Measurements from ENCODE around the gene CFLAR.
"Not testable (repeated sequence)": the region's sequence is repeated elsewhere in the genome, so short reads cannot be mapped to it uniquely, and the experiment has no call there.

Gene CFLAR

GRCh38 chr2:201137505-201138400, 21.8 kb downstream of the CFLAR start:
- TF ChIP-seq, protein P1, sequence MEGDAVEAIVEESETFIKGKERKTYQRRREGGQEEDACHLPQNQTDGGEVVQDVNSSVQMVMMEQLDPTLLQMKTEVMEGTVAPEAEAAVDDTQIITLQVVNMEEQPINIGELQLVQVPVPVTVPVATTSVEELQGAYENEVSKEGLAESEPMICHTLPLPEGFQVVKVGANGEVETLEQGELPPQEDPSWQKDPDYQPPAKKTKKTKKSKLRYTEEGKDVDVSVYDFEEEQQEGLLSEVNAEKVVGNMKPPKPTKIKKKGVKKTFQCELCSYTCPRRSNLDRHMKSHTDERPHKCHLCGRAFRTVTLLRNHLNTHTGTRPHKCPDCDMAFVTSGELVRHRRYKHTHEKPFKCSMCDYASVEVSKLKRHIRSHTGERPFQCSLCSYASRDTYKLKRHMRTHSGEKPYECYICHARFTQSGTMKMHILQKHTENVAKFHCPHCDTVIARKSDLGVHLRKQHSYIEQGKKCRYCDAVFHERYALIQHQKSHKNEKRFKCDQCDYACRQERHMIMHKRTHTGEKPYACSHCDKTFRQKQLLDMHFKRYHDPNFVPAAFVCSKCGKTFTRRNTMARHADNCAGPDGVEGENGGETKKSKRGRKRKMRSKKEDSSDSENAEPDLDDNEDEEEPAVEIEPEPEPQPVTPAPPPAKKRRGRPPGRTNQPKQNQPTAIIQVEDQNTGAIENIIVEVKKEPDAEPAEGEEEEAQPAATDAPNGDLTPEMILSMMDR (IDR thresholded peaks at IDR 0.05; ENCODE audit: low read depth, low read length) = no peak
- no peak overlapping the region for H3K4me3 ChIP-seq (replicated peaks in 1 of 2; ENCODE audit: low read depth in 2 of 2, low read length in 2 of 2)
- DNase-seq (ENCODE audit: low read depth in 2 of 2) = no peak

DNA sequence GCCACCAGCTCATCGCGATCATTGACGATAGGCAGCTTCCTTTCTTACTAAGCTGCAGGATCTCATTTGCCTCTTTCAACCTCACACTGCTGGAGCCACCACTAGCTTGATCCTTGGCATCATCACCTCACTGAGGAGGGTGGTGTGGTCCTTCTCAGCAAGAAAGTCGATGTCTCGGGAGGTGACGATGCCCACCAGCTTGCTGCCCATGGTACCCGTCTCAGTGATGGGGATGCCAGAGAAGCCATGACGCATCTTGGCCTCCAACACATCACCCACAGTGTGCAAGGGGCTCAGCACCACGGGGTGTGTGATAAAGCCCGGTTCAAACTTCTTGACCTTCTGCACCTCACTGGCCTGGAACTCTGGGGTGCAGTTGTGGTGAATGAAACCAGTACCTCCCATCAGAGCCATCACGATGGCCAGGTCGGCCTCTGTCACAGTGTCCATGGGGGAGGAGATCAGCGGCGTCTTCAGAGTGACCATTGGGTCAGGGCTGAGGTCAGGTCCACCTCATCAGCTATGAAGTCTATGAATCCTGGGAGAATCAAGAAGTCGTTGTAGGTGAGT, 22.5 kb downstream of the CFLAR start:
- no peak overlapping the region for H3K4me3 ChIP-seq (replicated peaks in 1 of 2; ENCODE audit: low read depth in 2 of 2, low read length in 2 of 2)
- no peak for DNase-seq (ENCODE audit: low read depth in 2 of 2)
- TF ChIP-seq, protein P1 (IDR thresholded peaks at IDR 0.05; ENCODE audit: low read depth, low read length) = no peak

DNA sequence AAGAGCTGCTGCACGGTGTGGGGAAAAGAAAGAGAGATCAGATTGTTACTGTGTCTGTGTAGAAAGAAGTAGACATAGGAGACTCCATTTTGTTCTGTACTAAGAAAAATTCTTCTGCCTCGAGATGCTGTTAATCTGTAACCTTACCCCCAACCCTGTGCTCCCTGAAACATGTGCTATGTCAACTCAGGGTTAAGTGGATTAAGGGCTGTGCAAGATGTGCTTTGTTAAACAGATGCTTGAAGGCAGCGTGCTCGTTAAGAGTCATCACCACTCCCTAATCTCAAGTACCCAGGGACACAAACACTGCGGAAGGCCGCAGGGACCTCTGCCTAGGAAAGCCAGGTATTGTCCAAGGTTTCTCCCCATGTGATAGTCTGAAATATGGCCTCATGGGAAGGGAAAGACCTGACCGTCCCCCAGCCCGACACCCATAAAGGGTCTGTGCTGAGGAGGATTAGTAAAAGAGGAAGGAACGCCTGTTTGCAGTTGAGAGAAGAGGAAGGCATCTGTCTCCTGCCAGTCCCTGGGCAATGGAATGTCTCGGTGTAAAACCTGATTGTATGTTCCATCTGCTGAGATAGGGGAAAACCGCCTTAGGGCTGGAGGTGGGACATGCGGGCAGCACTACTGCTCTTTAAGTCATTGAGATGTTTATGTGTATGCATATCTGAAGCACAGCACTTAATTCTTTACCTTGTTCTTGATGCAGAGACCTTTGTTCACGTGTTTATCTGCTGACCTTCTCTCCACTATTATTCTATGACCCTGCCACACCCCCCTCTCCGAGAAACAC, 23.2 kb downstream of the CFLAR start:
- DNase-seq (ENCODE audit: low read depth in 2 of 2); H3K4me3 ChIP-seq (replicated peaks in 1 of 2; ENCODE audit: low read depth in 2 of 2, low read length in 2 of 2): not testable (repeated sequence)

DNA sequence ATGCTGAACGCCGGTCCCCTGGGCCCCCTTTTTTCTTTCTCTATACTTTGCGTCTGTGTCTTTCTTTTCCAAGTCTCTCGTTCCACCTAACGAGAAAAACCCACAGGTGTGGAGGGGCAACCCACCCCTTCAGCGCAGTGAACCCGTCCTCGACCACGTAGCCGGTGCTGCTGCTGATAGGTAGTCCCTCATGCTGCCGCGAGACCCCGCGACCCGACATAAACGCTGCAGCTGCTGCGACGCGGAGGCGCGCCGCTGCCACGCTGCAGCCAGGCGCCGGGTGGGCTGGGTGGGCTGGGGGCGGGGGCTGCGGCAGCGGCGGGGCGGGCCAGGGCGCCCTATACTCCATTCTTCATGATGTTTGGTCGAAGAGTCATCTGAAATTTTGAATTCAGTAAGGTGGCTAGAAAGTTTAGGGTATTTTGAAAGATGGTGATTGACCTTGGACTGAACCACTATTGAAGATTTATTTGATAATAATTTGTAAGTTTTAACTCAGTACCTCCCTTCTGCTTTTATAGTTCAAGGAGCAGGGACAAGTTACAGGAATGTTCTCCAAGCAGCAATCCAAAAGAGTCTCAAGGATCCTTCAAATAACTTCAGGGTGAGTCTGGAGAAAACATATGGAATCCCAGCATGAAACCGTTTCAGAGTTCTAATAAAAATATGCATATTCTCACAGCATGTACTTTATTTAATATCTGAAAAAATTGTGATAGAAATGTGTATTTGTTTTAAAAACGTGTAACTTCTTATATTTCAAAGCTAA, 24.1 kb downstream of the CFLAR start:
- H3K4me3 ChIP-seq (replicated peaks in 1 of 2; ENCODE audit: low read depth in 2 of 2, low read length in 2 of 2) = no peak overlapping the region
- TF ChIP-seq, protein P1 (IDR thresholded peaks at IDR 0.05; ENCODE audit: low read depth, low read length) = no peak
- DNase-seq (ENCODE audit: low read depth in 2 of 2) = no peak

DNA sequence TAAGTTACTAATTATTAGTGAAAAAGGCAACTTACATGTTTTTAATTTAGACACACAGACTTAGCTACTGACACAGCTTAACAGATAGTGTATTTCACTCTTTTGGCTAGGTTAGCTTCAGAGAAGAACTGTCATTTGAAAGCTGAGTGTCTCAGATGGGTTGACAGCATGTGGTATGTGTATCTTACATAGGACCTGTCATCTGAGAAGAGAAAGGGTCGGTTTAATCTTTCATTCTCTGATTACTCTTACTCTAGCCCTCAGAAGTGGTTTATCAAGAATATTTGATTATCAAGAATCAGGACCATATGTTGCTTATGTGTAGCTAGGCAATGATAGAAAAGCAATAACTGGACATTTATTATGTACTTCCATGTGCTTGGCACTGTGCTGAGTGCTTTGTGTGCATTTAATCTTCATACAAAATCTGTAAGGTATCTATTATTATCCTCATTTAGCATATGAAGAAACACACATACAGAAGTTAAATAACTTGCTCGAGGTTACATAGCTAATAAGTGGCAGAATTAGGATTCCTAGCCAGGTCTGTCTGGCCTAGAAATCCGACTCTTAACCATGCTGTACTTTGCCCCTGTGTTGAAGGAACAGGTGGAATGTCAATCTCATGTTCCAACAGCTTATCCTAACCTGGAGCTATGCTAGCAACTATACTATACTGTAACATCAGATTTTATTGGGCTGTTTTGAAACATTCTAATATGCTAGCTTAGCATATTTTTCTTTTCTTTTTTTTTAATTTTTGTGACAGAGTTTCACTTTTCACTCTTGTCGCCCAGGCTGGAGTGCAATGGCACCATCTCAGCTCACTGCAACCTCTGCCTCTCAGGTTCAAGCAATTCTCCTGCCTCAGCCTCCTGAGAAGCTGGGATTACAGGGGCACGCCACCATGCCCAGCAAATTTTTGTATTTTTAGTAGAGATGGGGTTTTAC, 28.4 kb downstream of the CFLAR start:
- no peak for DNase-seq (ENCODE audit: low read depth in 2 of 2)
- TF ChIP-seq, protein P1 (IDR thresholded peaks at IDR 0.05; ENCODE audit: low read depth, low read length) = no peak
- no peak overlapping the region for H3K4me3 ChIP-seq (replicated peaks in 1 of 2; ENCODE audit: low read depth in 2 of 2, low read length in 2 of 2)

DNA sequence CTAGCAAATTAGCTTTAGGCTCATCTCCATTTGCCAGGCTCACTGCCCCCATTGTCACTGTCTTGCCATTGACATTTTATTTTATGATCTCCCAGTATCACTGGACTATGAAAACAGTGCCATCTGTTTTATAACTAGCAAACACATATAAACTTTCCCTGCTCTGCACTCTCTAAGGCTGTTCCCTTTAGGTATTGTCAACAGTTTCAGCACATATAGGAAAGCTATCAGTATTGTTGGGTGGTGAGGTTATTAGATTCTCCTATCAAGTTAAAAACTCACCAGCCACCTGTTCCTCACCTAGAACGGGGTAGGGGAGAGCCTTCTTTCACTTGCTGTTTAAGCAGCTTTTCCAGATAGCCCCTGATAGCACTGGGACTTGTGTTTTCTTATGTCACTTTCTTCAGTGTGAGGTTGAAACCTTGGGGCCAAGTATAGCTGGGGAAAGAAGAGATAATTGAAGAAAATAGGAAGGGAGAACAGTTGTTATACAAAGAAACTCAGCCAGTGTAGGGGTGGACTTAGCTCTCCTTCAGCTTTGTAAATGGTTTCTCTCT, 32.5 kb downstream of the CFLAR start:
- DNase-seq (ENCODE audit: low read depth in 2 of 2) = peak in 1 of 2 donors; percentile 31
- no peak overlapping the region for H3K4me3 ChIP-seq (replicated peaks in 1 of 2; ENCODE audit: low read depth in 2 of 2, low read length in 2 of 2)
- TF ChIP-seq, protein P1 (IDR thresholded peaks at IDR 0.05; ENCODE audit: low read depth, low read length) = no peak
